HG02798 (cell line): ENCODE data around the gene KLF15.

ENCODE experiments used
- ATAC-seq: cut with Tn5 transposase; IDR thresholded peaks from one replicate; pipeline ENCODE4 v1.9.1; 2021; ENCODE audit warnings: mild to moderate bottlenecking; ENCODE audit not compliant: unreplicated experiment, poor library complexity

Gene KLF15

GRCh38 chr3:126390201-126390600 lies 33.0 kb upstream of the KLF15 start:
- no peak for ATAC-seq

- ATAC-seq, result no peak
These were observed 32.6 kb upstream of the KLF15 start for GRCh38 chr3:126389794-126390146.

GRCh38 chr3:126389112-126389793 lies 32.0 kb upstream of the KLF15 start:
- peak; percentile 69 for ATAC-seq

- ATAC-seq, result no peak
These were observed 24.8 kb upstream of the KLF15 start for GRCh38 chr3:126381966-126382365.

GRCh38 chr3:126380011-126380768 lies 23.0 kb upstream of the KLF15 start:
- no peak for ATAC-seq

- ATAC-seq, result no peak
These were observed 21.1 kb upstream of the KLF15 start for GRCh38 chr3:126378341-126378751.

GRCh38 chr3:126377211-126377610 lies 20.0 kb upstream of the KLF15 start:
- no peak for ATAC-seq

GRCh38 chr3:126376444-126376843 lies 19.2 kb upstream of the KLF15 start:
- no peak for ATAC-seq

- ATAC-seq, result no peak
These were observed 18.7 kb upstream of the KLF15 start for GRCh38 chr3:126375835-126376331.

- ATAC-seq, result no peak
These were observed 16.7 kb upstream of the KLF15 start for GRCh38 chr3:126373682-126374601.

GRCh38 chr3:126373146-126373613 lies 16.0 kb upstream of the KLF15 start:
- no peak for ATAC-seq

GRCh38 chr3:126372413-126373145 lies 15.4 kb upstream of the KLF15 start:
- ATAC-seq, result no peak

GRCh38 chr3:126371096-126371705 lies 14.0 kb upstream of the KLF15 start:
- no peak for ATAC-seq

- ATAC-seq, result no peak
These were observed 13.4 kb upstream of the KLF15 start for GRCh38 chr3:126370606-126371005.

GRCh38 chr3:126370055-126370454 lies 12.8 kb upstream of the KLF15 start:
- no peak for ATAC-seq

GRCh38 chr3:126369490-126369889 lies 12.3 kb upstream of the KLF15 start:
- no peak for ATAC-seq

GRCh38 chr3:126367316-126367805 lies 10.2 kb upstream of the KLF15 start:
- no peak for ATAC-seq

GRCh38 chr3:126365351-126366277 lies 8.4 kb upstream of the KLF15 start:
- no peak for ATAC-seq
